T-helper 1 cell treated with Interleukin-12 subunit alpha and Interleukin-12 subunit beta and Interleukin-4 antibody, amounts not matched to agents 30 μg/mL and 1 μg/mL, for 36 hours (primary cell): Measurements from ENCODE around the gene MSI2.

Experiments used
- H3K27ac Mint-ChIP-seq: one replicate; pipeline ENCODE4 v1.8.0; 2021; ENCODE audit warnings: mild to moderate bottlenecking, mixed read lengths
- H3K27me3 Mint-ChIP-seq: one replicate; pipeline ENCODE4 v1.8.0; 2021; ENCODE audit warnings: low read depth, mixed read lengths
- H3K36me3 Mint-ChIP-seq: one replicate; pipeline ENCODE4 v1.8.0; 2021; ENCODE audit warnings: low read depth, mixed read lengths
- H3K4me1 Mint-ChIP-seq: one replicate; pipeline ENCODE4 v1.8.0; 2021; ENCODE audit warnings: low read depth, mixed read lengths
- H3K4me3 Mint-ChIP-seq: one replicate; pipeline ENCODE4 v1.8.0; 2021; ENCODE audit warnings: mild to moderate bottlenecking, moderate library complexity, mixed read lengths
- H3K9me3 Mint-ChIP-seq: one replicate; pipeline ENCODE4 v1.8.0; 2021; ENCODE audit warnings: mixed read lengths

The MSI2 gene

DNA sequence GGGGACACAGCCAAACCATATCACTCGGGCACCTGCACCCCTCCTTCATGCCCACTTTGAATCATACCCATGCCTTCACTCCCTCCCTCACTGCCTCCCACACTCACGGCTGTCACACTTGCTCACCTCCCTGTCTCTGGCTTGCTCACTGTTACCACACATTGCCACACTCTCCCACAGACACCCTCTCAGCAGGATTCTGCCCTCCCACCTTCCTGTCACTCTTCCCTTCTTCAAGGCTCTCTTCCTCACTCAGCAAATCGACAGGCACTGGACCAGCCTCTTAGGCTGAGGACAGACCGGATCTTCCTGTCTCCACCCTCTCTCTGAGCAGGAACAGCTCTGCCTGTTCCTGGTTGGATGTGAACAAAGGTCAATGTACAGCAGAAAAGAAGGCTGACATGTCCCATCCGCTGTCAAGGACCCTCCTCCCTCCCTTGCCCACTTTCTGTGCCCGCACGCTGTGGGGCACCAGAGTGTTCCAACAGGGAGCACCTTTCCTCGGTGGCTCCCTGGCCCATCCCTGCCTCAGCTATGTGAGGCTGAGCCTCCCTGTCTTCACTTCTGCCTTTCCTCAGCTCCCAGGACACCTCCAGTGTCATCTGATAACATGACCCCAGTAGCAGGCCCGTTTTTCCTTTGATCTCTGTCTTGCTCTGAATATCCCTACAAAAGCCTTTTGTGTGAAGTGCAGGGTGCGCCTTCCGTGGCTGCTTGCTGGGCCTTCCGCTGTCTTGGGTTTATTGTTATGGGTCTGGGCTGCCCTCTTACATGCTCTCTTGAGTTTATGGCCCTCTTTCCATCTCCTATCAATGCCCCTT lies 441.8 kb downstream of the MSI2 start:
- H3K4me1 Mint-ChIP-seq = peaks cover 6% of the 10 kb centered on the region
- H3K4me3 Mint-ChIP-seq = no peak overlapping the region
- H3K27me3 Mint-ChIP-seq = no peaks in the 10 kb centered on the region
- peaks cover 17% of the 10 kb centered on the region for H3K9me3 Mint-ChIP-seq
- no peak overlapping the region for H3K27ac Mint-ChIP-seq
- H3K36me3 Mint-ChIP-seq = peaks cover 4% of the 10 kb centered on the region

DNA sequence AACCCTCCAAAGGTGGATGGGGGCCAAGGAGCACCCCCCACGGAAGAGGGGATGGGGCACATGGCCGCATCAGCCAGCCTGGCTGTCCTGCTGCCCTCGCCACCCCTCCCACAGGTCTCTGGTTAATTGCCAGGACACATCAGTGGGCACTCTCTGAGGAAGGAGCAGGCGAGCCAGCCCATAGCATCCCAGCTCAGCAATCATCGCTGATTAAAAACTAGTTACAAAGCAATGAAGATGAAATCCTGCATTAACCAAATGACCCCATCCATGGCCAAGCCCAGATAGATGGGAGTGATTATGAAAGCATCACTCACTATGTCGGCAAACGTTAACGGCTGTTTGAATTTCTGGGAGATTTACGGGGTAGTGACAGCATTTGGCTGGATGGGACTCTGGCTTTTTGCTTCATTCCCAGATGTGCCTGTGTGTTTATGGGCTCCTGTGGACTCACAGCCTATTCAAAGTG lies 443.5 kb downstream of the MSI2 start:
- Mint-ChIP-seq H3K36me3 (no peaks in the 10 kb centered on the region), H3K27me3 (no peaks in the 10 kb centered on the region), H3K9me3 (peaks cover 8% of the 10 kb centered on the region), H3K4me1 (peaks cover 2% of the 10 kb centered on the region), H3K4me3 (no peak overlapping the region), H3K27ac (no peak overlapping the region)

DNA sequence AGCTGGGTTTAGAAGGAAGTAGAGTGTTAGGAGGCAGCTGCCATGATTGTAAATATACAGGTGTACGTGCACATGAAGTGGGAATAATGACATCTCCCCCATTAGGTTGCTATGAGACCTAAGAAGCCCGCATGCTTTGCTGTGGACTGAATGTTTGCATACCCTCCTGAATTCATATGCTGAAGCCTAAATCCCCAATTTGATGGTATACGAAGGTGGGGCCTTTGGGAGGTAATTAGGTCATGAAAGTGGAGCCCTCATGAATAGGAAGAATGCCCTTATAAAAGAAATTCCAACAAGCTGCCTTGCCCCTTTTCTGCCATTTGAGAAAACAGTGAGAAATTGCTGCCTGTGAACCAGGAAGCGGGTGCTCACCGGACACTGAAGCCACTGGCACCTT lies 444.8 kb downstream of the MSI2 start:
- no peaks in the 10 kb centered on the region for H3K36me3 Mint-ChIP-seq
- peaks cover 2% of the 10 kb centered on the region for H3K4me1 Mint-ChIP-seq
- H3K4me3 Mint-ChIP-seq = no peak overlapping the region
- H3K27me3 Mint-ChIP-seq = no peaks in the 10 kb centered on the region
- H3K9me3 Mint-ChIP-seq = no peaks in the 10 kb centered on the region
- H3K27ac Mint-ChIP-seq = peak overlapping the region; percentile 58

DNA sequence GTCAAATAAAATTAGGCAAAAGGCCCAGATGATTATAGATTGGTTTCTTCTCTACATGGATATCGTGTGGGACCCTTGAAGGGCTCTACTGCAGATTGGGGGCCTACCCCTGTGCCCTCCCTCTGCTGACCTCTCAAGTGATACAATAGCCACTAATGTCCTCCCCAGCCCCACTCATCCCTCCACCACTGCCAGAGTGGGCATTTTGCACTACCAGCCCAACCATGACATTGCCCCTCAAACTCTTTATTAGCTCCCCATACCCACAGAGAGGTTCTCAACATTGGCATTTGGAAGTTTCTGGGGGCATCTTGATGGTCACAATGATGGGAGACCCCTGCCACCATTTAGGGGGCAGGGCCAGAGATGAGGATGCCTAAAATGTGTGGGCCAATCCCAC lies 446.9 kb downstream of the MSI2 start:
- Mint-ChIP-seq H3K27me3 (peaks cover 6% of the 10 kb centered on the region), H3K27ac (no peak overlapping the region), H3K4me1 (peaks cover 2% of the 10 kb centered on the region), H3K36me3 (no peaks in the 10 kb centered on the region), H3K9me3 (no peaks in the 10 kb centered on the region), H3K4me3 (no peak overlapping the region)

DNA sequence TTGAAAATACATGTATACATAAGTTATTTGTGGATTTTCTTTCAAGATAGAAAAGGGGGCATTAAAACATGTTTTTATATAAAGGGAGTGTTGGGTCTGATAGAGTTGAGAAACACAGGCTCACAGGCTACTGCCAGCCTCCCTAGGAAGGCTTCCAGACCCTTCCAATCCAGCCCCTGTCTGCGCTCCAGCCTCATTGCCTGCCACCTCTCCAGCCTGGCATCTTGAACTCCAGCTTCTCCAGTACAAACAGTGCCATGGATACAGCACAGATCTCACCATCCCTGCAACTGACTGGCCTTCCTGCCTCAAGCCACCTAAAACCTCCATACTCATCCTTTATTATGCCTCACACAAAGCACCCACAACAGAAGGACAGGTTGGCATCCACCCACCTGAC lies 448.1 kb downstream of the MSI2 start:
- no peaks in the 10 kb centered on the region for H3K36me3 Mint-ChIP-seq
- peaks cover 4% of the 10 kb centered on the region for H3K9me3 Mint-ChIP-seq
- H3K4me3 Mint-ChIP-seq = no peak overlapping the region
- H3K4me1 Mint-ChIP-seq = peaks cover 1% of the 10 kb centered on the region
- H3K27me3 Mint-ChIP-seq = peaks cover 14% of the 10 kb centered on the region
- no peak overlapping the region for H3K27ac Mint-ChIP-seq

DNA sequence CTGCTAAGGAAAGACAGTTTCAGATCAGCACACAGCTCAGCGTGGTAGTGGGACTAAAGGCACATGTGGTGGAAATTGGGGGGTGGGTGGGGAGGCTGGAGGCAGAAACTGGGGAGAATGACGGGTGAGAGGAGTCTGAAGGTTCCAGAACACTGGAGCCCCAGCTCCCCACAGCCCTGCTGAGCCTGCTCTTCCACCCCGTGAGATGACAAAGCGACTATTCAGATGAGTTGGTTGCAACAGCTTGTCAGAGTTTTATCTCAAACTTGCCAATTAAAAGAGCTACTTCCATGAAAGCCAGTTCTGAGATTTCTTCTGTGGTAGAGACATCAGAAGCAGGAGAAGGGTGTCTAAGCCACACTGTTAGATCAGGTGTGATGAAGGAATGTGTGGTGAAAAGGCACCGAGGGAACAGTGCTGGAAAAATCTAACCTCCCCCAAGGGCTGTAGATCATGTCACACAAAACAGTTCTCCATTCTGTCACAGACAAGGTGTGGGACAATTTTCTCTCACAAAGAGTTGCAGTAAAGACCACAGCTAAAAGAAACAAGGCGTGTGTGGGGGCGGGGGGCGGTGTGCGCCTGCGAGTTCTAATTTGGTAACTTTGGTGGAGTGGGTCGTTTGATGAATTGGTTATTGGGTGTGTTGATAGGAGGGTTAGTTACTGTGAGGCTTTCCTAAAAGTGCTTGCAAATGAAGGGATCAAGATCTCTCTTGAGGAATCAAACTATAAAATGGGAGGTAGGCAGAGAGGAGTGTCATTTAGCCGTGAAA lies 449.8 kb downstream of the MSI2 start:
- H3K4me3 Mint-ChIP-seq = no peak overlapping the region

DNA sequence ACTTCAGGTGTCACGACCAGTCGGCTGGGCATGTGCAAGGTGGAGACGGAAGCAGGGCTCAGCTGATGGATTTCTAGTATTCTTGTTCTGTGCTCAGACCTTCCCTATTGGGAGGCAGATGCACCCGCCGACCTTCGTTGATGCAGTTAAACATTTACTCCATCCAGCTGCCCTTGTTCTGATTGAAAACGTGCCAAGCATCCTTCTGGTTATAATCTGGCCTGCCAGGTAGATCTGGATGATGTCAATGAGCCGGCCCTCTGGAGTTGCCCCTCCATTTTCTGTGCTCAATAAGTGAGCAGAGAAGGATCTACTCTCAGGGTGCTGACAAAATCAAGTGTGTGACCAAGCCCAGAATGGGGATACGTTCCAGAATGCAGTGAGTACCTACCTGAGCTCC lies 450.4 kb downstream of the MSI2 start:
- Mint-ChIP-seq H3K9me3 (peaks cover 9% of the 10 kb centered on the region), H3K27me3 (peaks cover 30% of the 10 kb centered on the region), H3K27ac (no peak overlapping the region), H3K36me3 (no peaks in the 10 kb centered on the region), H3K4me1 (no peaks in the 10 kb centered on the region), H3K4me3 (no peak overlapping the region)

More for the DNA sequence above, 449.8 kb downstream of the MSI2 start:
- peaks cover 9% of the 10 kb centered on the region for H3K9me3 Mint-ChIP-seq
- peaks cover 24% of the 10 kb centered on the region for H3K27me3 Mint-ChIP-seq
- H3K36me3 Mint-ChIP-seq = no peaks in the 10 kb centered on the region
- no peak overlapping the region for H3K27ac Mint-ChIP-seq
- no peaks in the 10 kb centered on the region for H3K4me1 Mint-ChIP-seq

DNA sequence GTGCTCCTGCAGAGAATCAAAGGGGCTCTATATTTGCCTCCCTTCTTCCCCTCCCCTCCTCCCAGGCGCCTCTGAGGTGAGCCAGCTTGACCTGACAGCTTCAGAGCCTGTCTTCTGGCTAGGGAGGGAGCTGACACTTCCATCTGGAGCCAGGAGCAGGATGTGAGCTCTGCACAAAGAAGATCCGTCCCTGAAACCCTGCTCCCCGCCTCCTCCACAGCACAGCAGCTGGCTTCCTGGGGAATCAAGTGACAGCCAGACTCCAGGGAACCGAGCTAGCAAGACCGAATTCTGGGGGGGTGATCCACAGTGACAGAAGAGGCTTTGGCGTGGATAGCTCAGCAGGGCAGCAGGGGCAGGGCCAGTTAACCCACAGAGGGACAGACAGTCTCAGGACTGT lies 451.6 kb downstream of the MSI2 start:
- no peak overlapping the region for H3K27ac Mint-ChIP-seq

DNA sequence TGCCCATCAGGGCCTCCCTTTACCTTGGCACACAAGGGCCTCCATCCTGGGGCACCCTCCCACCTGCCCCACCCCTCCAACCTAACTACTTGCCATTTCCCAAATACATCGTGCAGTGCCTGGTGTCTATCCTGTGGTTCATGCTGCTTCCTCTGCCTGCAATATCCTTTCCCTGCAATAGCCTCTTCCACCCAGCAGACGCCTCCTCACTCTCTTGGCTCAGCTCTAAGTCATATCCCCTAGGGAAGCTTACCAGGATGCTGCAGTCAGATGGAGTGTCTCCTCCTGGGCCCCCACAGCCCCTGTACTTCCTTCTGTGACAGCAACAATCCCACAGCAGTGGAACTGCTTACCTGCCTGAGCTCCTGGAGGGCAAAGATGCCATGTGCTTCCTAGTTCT lies 452.1 kb downstream of the MSI2 start:
- no peaks in the 10 kb centered on the region for H3K36me3 Mint-ChIP-seq
- H3K4me3 Mint-ChIP-seq = no peak overlapping the region
- H3K9me3 Mint-ChIP-seq = peaks cover 9% of the 10 kb centered on the region
- H3K27me3 Mint-ChIP-seq = peaks cover 36% of the 10 kb centered on the region
- no peaks in the 10 kb centered on the region for H3K4me1 Mint-ChIP-seq
- no peak overlapping the region for H3K27ac Mint-ChIP-seq

More for the DNA sequence above, 451.6 kb downstream of the MSI2 start:
- H3K27me3 Mint-ChIP-seq = peaks cover 32% of the 10 kb centered on the region
- H3K36me3 Mint-ChIP-seq = no peaks in the 10 kb centered on the region
- no peaks in the 10 kb centered on the region for H3K4me1 Mint-ChIP-seq
- peaks cover 9% of the 10 kb centered on the region for H3K9me3 Mint-ChIP-seq
- H3K4me3 Mint-ChIP-seq = no peak overlapping the region

DNA sequence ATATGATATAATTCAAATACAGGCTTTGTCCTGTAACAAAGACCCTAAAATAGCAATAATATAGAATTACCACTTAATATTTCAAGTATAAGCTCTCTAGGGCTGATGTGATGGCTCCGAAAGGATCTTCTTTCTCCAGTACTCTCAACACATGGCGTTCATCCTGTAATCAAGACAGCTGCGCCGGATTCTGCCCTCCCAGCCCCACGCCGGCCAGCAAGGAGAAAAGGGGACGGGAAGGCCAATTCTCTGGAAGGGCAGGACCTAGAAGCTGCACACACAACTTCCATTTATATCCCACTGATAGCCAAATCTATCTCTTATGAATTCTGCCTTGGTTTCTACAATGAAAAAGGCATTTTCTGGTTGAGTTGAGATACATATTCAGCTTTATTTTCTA lies 456.8 kb downstream of the MSI2 start:
- Mint-ChIP-seq H3K9me3 (peaks cover 9% of the 10 kb centered on the region), H3K36me3 (no peaks in the 10 kb centered on the region)

DNA sequence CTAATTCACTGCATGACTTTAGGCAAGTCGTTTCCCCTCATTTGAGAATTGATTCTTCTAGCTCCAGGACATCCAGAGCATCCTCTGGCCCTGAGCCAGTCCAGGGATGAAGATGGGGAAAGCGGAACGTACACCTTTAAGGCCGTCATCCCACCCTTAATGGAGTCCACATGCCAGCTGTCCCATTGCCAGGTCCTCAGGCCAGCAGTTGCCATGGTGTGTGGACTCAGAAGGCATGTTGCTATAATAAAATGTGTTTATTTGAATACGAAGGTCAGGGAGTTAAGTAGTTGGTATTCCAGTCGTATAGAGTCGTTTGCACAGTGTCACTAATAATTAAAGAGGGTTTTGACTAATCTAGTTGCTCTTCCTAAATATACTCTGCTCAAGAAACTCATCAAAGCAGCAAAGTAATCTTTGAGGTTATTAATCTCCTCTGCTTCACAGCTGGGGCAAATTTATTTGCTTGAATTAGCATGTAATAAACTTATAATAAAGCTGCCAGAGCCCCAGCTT lies 458.4 kb downstream of the MSI2 start:
- H3K9me3 Mint-ChIP-seq = peaks cover 5% of the 10 kb centered on the region
- no peaks in the 10 kb centered on the region for H3K36me3 Mint-ChIP-seq
- H3K27me3 Mint-ChIP-seq = peaks cover 59% of the 10 kb centered on the region
- H3K4me3 Mint-ChIP-seq = no peak overlapping the region
- H3K27ac Mint-ChIP-seq = no peak overlapping the region
- no peaks in the 10 kb centered on the region for H3K4me1 Mint-ChIP-seq

More for the DNA sequence above, 456.8 kb downstream of the MSI2 start:
- Mint-ChIP-seq H3K27me3 (peaks cover 60% of the 10 kb centered on the region), H3K27ac (no peak overlapping the region), H3K4me3 (no peak overlapping the region), H3K4me1 (no peaks in the 10 kb centered on the region)

DNA sequence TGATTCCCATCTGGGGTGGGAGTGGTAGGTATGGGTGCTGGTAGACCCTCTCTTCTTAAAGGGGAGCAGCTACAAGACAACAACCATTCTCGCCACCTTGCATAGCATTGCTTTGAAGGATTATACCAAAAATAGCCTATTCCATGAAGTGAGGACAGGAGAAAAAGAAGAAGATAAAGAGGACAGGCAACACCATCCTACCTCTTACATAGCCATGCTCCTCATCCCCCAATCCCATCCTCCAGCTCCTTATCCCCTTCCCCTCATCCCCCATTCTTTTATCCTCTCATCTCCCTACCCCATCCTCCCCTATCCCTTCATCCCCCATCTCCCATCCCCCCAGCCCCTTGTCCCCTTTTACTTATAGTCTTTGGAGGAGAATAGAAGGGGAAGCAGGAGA lies 459.7 kb downstream of the MSI2 start:
- no peak overlapping the region for H3K4me3 Mint-ChIP-seq
- H3K9me3 Mint-ChIP-seq = no peaks in the 10 kb centered on the region
- no peaks in the 10 kb centered on the region for H3K4me1 Mint-ChIP-seq
- H3K27ac Mint-ChIP-seq = no peak overlapping the region
- H3K27me3 Mint-ChIP-seq = peaks cover 61% of the 10 kb centered on the region
- H3K36me3 Mint-ChIP-seq = no peaks in the 10 kb centered on the region

DNA sequence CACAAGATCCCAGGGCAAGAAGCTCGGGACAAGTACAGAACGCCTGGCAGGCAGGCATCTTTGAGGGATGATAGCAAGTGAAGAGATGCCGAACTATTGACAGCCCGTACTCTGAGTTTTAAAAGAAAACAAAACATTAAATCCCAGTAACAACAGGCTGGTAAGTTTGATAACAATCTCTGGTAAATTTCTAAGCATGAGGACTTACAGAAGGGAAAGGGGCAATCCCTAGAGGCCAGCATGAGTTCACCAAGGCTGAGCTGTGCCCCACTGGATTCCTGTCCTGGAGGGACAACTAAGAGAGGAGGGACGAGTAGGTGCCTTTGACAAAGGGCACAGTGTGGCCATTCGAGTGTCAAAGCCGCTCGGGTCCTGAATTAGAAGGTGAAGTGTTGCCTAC lies 462.6 kb downstream of the MSI2 start:
- Mint-ChIP-seq H3K4me3 (no peak overlapping the region), H3K27me3 (peaks cover 44% of the 10 kb centered on the region), H3K4me1 (no peaks in the 10 kb centered on the region), H3K36me3 (no peaks in the 10 kb centered on the region), H3K9me3 (no peaks in the 10 kb centered on the region), H3K27ac (no peak overlapping the region)

DNA sequence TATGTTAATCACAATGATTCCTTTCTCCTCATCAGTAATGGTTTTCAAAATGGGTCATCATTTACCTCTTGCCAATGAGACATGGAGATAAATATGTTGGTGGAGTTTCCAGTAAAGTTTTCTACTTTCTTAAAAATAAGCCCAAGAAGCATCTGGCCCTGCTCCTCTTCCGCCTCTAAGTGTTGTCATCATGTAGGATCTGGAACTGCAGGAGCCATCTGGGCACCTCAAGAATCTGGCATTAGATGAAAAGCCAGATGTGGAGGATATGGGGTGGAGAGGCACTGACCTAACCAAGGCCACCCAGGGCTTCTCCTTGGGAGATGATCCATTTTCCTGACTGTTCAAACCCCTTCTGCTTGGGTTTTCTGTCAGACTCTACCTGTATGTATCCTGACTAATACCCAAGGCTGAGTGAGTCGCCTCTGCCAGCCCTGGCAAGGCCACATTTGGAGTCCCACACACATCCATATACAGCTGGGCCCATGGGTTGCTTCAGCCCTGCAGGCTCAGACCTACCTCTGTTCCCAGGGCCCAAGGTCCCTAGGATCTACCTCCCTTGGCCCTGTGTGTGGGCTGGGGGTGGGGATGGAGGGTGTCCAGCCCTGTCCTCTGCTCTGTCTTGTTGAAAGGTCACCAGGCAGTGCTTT lies 464.2 kb downstream of the MSI2 start:
- H3K27ac Mint-ChIP-seq = no peak overlapping the region
- no peaks in the 10 kb centered on the region for H3K9me3 Mint-ChIP-seq
- H3K4me1 Mint-ChIP-seq = no peaks in the 10 kb centered on the region
- H3K27me3 Mint-ChIP-seq = peaks cover 42% of the 10 kb centered on the region
- no peak overlapping the region for H3K4me3 Mint-ChIP-seq
- no peaks in the 10 kb centered on the region for H3K36me3 Mint-ChIP-seq
